Measurements from ENCODE around the gene EFCAB12.
A peak's percentile ranks its signal among the peaks of the same experiment; 100 is the strongest.
"Not testable (repeated sequence)": the region's sequence is repeated elsewhere in the genome, so short reads cannot be mapped to it uniquely, and the experiment has no call there.

GRCh38 chr3:129393760-129394564, 34.5 kb downstream of the EFCAB12 start:
- TF ChIP-seq ZNF570 (CRISPR knock-in tag; IDR thresholded peaks at IDR 0.05; ENCODE audit: borderline replicate concordance); POLR2A (IDR thresholded peaks at IDR 0.05; ENCODE audit: insufficient read depth in 1 of 2, low read depth in 2 of 2, low read length in 2 of 2); EP300 (IDR thresholded peaks at IDR 0.05; ENCODE audit: low read depth in 2 of 2, low read length in 2 of 2); EP300 (CRISPR knock-in tag; IDR thresholded peaks at IDR 0.05; ENCODE audit: borderline replicate concordance); IKZF4 (CRISPR knock-in tag; IDR thresholded peaks at IDR 0.05; ENCODE audit: borderline replicate concordance, low read depth, not compliant biosample characterization); ZSCAN5A (CRISPR knock-in tag; IDR thresholded peaks at IDR 0.05; ENCODE audit: borderline replicate concordance); SMARCC2 (IDR thresholded peaks at IDR 0.05); KLF9 (CRISPR knock-in tag; IDR thresholded peaks at IDR 0.05; ENCODE audit: low read depth); YY1 (IDR thresholded peaks at IDR 0.05; ENCODE audit: insufficient read depth, insufficient replicate concordance, low read depth, low read length); STAT6 (CRISPR knock-in tag; IDR thresholded peaks at IDR 0.05; ENCODE audit: borderline replicate concordance): not testable (repeated sequence)
- TF ChIP-seq SP5 (CRISPR knock-in tag; IDR thresholded peaks at IDR 0.05; ENCODE audit: borderline replicate concordance, low read depth), result peak; percentile 86
- peak; percentile 28 for TF ChIP-seq CTCF (CRISPR knock-in tag; IDR thresholded peaks at IDR 0.05)
- peak; percentile 40; the same call in 1 of the 2 replicates for TF ChIP-seq MAX (IDR thresholded peaks at IDR 0.05)

All from HepG2 (cell line).